Putamen (tissue), 1 donor: Measurements from ENCODE around the gene ACVR2B.

ENCODE experiments used
- DNase-seq: peaks from one replicate; pipeline ENCODE4 v3.0.0-alpha.2; 2016; ENCODE audit warnings: low spot score

The ACVR2B gene

GRCh38 chr3:38458796-38459498 is 5.3 kb downstream of the ACVR2B start:
- DNase-seq, result no peak

GRCh38 chr3:38459499-38460048 is 5.9 kb downstream of the ACVR2B start:
- no peak for DNase-seq

DNA sequence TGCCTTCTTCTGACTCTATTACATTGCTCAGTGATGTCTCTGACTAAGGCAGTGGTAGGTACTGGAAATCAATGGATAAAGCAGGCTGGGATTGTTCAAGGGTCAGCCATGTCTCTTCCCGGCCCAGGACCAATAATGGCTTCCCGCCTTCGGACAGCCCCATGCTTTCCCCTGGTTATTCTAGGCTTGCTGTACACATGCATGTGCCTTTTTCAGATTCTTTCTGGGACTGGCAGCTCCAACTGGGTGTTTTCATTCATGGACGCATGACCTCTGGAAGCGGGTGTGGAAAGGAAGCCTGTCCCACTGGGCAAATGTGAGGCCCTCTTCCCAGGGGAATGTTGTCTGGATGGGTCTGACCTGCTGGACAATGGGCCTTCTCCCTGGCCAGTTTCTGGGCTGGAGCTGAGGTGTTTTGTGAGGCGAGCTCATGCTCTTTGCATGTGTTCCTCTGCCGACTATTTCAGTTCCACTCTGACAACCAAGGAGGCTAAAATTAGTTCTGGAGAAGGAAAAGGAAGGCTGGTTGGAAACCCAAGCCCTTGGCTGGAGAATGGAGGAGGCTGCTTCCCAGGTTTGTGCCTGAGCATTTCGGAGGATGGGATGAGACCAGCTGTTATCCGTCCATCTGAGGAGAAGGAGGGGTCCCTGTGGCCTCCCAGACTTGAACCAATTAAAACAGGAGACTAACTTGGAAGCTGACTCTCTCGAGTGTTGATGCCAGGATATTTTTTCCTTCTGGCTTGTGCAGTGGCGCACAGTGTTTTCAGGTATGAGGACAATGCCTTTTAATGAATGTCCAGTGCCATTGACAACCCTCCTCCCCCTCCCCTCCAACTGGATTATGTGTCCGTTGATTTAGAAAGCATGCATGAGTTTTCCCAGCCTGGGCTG is 6.9 kb downstream of the ACVR2B start:
- DNase-seq, result no peak

GRCh38 chr3:38465588-38466154 is 12.0 kb downstream of the ACVR2B start:
- DNase-seq, result no peak

DNA sequence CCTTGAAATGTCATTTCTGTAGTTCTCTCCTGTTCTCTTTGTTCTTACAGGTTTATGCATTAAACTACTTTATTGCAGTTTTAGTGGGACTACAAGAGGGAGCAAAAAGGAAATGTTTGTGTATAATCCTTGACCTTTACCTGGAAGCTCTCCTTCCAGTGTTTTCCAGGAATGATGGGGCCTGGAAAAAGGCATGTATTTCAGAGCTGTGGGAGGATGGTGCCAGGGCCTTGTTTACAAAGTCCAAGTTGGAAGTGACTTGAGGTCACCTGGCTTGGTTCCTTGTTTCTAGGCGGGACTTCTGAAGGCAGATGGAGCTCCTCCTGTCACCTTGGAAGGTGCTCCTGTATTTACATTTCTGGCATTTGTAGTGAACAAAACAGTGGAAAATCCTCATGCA is 15.1 kb downstream of the ACVR2B start:
- DNase-seq, result no peak

DNA sequence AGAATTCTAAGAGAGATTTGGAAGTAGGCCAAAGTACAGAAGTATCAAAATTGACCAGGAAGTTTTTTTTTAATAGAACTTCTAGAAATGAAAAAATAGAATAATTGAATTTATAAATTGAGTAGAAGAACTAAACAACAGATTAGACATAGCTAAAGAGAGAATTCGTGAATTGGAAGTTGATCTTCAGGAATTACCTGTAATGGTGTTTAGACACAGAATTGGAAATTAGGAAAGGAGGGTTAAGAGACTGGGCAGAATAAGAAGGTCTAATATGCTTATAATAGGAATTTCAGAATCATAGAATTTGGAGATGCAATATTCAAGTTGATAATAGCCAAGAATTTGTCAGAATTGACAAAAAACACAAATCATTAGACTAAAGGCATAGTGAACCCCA is 16.2 kb downstream of the ACVR2B start:
- DNase-seq, result no peak

DNA sequence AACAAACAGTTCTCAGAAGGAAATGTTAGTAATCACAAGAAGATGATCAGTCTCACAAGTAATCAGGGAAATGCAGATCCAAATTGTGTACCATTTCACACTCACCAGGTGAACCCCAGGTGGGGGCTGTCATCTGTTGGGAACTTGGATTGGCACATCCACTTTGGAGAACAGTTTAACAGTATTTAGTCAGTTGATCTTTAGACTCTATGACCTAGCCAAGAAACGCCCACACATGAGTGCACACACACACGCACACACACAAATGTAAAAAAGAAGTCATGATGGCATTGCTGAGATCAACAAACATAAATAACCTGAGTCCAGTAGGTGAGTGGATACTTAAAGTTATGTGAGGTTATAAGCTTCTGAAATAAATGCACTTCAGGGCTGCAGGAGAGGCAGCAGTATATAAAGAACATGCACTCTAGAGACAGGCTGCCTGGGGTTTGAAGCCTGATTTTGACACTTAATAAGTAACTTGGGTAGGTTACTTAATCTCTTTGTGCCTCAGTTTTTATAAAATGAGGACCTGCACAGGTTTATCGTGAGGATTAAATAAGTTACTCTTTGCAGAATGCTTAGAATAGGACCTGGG is 17.7 kb downstream of the ACVR2B start:
- DNase-seq, result no peak

DNA sequence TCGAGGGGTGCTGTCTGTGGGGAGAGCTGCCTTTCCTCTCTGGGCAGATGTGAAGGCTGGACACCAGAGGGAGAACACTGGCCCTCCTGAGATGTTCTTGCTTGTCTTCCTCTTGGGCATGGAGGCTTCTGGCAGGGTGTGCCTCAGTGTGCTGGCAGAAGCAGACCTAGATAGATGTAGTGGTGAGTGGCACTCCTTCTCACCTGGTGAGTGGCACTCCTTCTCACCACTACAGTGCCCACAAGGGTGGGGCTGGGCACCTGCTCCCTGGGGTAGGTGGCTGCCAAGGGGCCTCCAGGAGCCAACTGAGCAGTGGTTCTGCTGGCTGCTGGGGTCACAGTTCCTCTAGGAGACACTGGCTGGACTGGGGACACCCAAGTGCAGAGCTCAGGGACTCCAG is 18.7 kb downstream of the ACVR2B start:
- no peak for DNase-seq

DNA sequence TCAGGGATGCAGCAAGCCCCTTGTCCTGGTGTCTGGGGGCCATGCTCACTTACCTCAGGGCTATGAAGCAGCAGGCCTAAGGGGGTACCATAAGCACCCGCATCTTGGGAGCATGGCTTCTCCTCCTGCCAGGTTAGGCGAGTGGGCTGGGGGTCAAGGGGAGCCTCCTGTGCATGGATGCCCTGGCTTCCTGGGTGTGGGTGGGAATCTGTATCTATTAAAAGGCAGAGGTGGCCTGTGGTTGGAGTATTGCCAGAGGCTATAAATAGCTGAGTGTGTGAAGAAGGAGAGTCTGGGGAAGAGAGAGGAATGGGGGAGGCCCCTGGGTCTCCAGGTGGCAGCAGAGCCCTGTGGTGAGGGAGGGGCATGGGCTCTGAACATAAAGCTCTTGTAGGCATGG is 19.5 kb downstream of the ACVR2B start:
- no peak for DNase-seq

DNA sequence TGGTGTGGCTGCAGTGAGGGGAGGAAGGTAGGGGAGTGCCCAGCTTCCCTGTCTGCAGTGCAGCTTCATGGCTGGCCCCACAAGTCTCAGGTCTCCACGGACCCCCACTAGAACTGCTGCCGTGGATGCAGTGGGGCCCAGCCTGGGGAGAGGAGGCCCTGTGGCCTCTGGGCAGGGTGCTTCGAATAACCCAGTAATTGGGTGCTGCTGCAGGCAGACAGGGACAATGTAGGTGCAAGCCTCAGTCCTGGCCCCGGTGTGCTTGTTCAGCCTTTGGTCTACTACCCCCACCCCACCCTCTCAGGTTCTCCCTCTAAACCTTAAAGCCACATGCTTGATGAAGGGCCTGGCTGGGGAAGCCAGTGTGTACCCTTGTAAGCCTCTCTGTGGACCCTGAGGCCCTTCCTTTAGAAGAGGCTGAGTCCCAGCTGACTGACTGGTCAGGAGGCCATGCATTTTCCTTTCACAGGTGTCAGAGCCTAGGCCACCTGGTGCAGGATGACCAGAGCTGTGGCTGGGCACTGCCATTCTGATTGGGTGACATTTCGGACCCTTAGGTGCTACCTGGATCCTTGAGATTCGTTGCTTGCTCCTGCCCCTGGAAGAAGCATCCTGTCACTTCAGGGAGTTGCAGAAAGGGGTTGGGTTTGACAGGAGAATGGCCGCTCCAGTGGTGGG is 21.4 kb downstream of the ACVR2B start:
- no peak for DNase-seq

GRCh38 chr3:38475716-38476115 is 22.0 kb downstream of the ACVR2B start:
- no peak for DNase-seq

GRCh38 chr3:38476157-38476756 is 22.6 kb downstream of the ACVR2B start:
- DNase-seq, result no peak

DNA sequence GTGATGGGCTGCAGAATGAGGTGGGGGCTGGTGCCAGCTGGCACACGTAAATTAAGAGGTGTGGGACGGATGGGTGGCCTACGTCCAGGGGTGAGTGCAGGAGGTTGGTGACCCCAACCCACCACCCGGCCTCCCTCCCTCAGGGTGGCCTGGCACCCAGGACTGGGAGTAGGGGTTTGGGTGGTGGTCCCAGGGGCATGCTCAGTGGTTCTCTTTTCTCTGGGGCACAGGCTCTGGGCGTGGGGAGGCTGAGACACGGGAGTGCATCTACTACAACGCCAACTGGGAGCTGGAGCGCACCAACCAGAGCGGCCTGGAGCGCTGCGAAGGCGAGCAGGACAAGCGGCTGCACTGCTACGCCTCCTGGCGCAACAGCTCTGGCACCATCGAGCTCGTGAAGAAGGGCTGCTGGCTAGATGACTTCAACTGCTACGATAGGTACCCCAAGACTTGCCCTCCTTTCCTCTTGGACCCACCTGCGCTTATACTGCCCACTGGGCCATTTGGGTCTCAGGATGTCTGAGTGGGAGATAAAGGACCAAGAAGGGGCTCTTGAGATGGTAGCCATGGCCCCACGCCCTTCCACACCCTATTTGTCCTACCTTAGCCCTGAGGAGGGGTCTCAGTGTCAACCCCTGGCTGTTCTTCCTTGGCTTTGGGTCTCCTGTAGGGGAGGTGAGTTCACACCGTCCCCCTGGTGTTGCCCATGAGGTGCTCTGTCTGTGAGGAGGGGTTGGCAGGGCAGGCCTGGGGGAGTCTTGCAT is 23.5 kb downstream of the ACVR2B start:
- no peak for DNase-seq

GRCh38 chr3:38477839-38478450 is 24.3 kb downstream of the ACVR2B start:
- DNase-seq, result no peak

DNA sequence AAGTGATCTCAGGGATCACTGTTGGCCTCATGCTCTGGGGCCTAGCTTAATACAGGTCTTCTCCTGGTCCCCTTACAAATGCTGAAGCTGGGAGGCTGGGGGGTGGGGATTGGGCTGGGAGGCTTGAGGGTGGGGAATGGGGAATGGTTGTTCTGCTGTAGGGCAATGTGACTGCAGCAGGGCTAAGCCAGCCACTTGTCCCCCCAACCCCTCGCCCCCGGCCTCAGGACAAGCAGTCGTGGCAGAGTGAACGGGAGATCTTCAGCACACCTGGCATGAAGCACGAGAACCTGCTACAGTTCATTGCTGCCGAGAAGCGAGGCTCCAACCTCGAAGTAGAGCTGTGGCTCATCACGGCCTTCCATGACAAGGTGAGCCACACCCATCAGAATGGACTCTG is 25.2 kb downstream of the ACVR2B start:
- no peak for DNase-seq

DNA sequence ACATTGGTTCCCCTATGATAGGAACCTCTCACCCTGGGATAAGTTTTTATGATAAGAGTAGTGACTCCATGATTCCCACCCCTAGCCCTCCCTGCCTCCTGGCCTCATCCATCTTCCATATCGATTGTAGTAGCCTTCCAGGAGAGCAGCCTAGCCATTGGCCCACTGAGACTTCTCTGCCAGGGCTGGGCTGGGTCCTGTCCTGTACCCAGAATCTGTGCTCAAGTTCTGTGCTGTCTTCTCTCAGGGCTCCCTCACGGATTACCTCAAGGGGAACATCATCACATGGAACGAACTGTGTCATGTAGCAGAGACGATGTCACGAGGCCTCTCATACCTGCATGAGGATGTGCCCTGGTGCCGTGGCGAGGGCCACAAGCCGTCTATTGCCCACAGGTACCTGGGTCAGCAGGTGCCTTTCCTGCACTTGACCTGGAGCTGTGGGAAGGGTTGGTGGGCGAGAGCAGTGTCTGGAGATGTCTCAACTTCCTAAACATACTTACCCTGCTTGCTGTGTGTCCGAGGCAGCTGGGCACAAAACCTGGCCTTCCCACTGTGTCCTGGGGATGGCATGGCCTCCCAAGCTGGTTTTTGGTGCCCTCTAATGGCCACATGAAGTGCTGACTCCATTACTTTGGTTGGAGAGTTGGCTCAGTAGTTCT is 25.9 kb downstream of the ACVR2B start:
- DNase-seq, result peak; percentile 60

GRCh38 chr3:38480093-38480445 is 26.4 kb downstream of the ACVR2B start:
- DNase-seq, result no peak

DNA sequence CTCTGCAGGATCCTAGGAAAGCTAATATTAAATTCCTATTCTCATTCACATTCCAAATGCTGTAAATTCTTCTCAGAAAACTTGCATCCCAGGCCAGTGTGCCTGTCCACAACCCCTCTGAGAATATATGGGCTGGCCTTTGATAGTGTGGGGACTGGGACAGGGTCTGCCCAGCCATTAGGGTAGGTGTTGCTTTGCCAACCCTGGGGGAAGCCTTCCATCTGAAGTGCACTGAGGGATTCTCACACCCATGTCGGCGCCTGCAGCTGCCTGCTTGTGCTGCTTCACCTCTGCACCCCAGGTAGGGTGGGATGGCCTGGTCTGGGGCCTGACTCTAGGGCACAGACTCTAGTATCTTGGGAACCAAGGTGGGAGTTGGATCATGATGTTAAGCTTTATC is 27.2 kb downstream of the ACVR2B start:
- no peak for DNase-seq

GRCh38 chr3:38482951-38483350 is 29.3 kb downstream of the ACVR2B start:
- DNase-seq, result no peak

GRCh38 chr3:38487323-38487722 is 33.6 kb downstream of the ACVR2B start:
- DNase-seq, result no peak
